GM12892 (cell line): ENCODE data around the gene MAB21L3.

Experiments
- DNase-seq: peaks from one replicate; pipeline ENCODE4 v3.0.0; 2011; ENCODE audit not compliant: insufficient read length
- FAIRE-seq: peaks from 2 replicates; lab custom pipeline; 2011; peaks lifted over from hg19 to GRCh38; lab: Jason Lieb, UNC
- POLR2A ChIP-seq: IDR thresholded peaks from 2 replicates; pipeline ENCODE4 v1.6.1; 2011; ENCODE audit warnings: low read depth, low read length, control low read depth
- POLR2AphosphoS5 ChIP-seq: IDR thresholded peaks from 2 replicates; pipeline ENCODE4 v1.6.1; 2011; ENCODE audit warnings: low read depth, low read length, control low read depth
- TAF1 ChIP-seq: IDR thresholded peaks from 2 replicates; pipeline ENCODE4 v1.6.1; 2011; ENCODE audit warnings: low read depth, mild to moderate bottlenecking, control low read depth, low read length, borderline replicate concordance

MAB21L3 gene

DNA sequence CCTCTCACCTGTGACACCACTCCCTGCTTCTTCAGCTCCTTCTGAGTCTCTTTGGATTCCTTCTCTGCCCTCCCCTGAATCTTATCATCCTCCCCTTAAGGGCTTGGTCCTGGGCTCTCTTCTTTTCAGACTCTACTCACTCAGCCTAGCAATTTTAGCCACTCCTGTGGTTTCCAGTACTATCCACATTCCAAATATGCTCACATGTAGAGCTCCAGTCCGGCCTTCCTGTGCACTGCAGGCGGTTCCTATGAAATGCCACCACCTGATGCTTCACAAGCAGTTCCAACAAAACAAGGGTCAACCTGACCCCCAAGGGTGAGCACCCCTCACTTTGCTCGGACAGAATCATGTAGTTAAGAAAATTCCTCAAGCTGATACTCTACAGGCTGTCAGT lies 35.9 kb downstream of the MAB21L3 start:
- DNase-seq (no peak), FAIRE-seq (no peak)
- TF ChIP-seq POLR2AphosphoS5 = no peak
- TF ChIP-seq POLR2A = no peak
- TF ChIP-seq TAF1 = no peak

DNA sequence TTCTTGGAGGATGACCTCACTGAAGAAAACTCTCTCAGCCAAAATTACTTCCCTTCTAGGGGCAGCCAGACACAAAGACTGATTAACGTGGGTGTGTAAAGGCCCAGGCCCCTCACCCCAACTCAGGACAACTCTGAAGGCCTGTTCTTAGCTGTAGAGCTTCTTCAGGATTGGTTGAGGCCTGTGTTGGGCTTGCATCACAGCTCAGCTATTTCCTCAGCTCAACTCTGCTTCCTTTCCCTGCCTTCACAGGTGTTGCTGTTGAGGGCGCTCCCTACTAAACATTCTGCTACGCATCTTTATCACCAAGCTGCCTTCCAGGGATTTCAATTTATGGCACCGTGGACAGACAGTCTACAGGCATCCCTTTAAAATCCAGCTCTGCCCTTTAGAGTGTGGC lies 36.8 kb downstream of the MAB21L3 start:
- no peak for DNase-seq
- TF ChIP-seq TAF1 (no peak), POLR2A (no peak), POLR2AphosphoS5 (no peak)
- no peak for FAIRE-seq

DNA sequence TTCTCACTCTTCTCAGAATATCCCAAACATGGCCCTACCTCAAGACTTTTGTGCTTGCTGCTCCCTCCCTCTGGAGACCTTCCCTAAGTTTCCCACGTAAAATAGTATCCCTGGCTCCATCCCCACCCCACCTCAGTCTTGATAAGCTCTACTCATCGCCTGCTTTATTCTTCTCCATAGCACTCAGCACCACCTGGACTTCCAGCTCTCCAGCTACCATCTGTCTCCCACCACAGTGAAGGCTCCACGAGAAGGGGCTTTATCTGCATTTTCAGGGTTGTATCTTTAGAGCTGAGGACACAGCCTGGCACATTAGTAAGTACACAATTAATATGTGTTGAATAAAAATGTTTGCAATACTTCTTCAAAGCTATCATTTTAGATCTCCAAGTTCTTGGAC lies 37.8 kb downstream of the MAB21L3 start:
- TF ChIP-seq POLR2A (no peak), TAF1 (no peak), POLR2AphosphoS5 (no peak)
- DNase-seq = no peak

DNA sequence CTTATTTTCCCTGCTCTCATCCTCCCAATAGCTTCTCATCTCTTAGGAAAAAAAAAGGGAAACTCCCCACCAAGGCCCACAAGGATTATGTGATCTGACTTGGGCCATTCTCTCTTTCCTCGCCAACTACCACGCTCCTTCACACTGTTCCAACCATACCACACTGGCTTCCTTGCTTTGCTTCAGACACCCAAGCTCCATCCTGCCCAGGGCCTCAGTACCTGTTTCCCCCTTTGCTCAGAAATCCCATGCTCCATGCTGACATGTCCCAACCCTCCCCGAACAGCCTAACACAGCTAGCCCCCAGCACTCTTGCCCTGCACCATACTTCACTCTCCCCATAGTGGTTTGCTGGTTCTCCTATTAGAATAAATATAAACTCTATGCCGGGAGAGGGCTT lies 39.2 kb downstream of the MAB21L3 start:
- TF ChIP-seq TAF1 (no peak), POLR2AphosphoS5 (no peak), POLR2A (no peak)

More for the DNA sequence above, 37.8 kb downstream of the MAB21L3 start:
- FAIRE-seq = no peak

DNA sequence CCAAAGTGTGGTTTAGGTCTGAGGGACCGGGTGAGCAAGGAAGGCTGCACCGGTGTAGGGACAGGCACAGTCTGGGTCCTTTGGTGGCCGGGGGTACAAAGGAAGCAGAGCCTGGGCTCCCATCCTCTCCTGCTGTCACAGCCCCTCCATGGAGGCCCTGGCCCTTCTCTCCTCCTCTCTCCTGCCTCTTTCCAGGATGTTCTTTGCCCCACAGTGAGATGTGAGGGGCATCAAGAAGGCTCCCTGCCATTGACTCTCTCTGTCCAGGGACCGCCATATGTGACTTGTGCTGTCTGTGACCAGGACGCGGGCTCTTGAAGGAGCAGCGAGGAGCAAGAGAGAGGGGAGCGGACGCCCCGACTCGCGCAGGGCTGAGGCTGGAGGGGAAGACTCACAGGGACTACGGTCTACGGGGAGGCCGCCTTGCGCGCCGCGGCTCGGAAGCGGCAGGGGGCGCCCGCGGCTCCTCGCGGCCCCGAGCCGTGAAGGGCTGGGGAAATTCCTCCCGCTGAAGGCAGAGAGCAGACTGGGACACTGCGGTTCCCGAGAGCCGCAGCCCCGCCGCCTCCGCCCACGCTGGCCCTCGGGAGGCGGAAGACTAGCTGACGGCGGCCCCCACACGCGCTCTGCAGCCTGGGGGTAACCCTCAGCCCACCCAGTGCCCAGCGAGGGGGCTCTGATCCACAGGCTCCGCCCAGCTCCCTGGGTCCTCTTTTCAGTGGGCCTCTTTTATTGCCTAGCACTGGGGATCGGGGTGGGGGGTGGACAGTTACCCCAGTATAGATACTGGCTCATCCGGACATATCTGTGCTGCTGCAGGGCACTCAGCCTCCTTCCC lies 40.8 kb downstream of the MAB21L3 start:
- FAIRE-seq (peak; percentile 86), DNase-seq (peak; percentile 81)
- TF ChIP-seq TAF1 (no peak), POLR2AphosphoS5 (no peak)

More for the DNA sequence above, 39.2 kb downstream of the MAB21L3 start:
- DNase-seq = no peak
- FAIRE-seq = no peak

DNA sequence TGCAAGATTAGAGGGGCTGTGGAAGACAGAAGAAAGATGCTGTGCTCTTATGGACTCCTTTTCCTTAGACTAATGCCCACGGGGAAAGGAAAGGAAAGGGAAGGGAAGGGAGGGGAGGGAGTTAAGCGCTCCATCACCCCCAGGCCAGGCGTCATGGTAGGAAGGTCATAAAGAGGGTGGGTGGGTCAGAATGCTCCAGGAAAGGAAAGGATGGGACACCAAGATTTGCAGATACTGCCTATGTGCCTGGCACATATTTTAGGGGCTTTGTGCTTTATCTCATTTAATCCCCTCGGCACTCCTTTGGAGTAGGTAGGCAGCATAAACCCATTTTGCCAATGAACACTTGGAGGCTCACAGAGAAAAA lies 41.4 kb downstream of the MAB21L3 start:
- DNase-seq (no peak), FAIRE-seq (no peak)
- no peak for TF ChIP-seq POLR2A
- TF ChIP-seq POLR2AphosphoS5 = no peak
- no peak for TF ChIP-seq TAF1

DNA sequence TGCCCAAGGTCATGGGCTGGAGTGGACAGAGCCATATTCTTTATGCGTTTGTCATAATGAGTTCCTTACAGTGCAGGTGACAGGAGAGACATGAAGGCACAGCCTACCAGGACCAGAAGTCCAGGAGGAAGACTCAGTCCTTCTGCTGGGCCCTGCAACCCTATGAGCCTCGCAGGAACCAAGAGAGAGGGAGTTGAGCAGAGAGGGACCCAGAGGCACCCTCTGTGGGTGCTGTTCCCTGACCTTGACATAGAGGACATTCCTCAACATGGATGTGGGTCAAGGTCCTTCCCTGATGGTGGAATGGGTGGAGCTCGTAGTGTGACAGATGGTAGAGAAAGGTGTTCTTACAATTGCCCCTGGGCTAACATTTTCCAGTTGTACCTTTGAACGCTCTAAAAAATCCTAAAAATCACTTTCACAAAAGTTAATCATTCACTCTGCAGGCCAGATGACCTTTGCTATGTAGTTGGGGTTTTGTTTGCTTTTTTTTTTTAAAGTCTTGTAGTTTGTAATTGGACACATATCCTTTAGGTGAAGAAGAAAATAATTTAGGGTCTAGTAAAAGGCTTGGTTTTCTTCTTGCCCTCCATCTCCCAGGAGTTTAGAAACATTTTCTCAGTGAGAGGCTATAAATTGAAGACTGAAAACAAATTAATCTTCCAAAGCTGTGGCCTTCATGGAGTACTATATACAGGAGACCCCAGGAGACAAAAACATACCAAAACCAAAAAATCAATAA lies 41.9 kb downstream of the MAB21L3 start:
- FAIRE-seq (no peak), DNase-seq (no peak)
- TF ChIP-seq POLR2A (no peak), POLR2AphosphoS5 (no peak), TAF1 (no peak)

DNA sequence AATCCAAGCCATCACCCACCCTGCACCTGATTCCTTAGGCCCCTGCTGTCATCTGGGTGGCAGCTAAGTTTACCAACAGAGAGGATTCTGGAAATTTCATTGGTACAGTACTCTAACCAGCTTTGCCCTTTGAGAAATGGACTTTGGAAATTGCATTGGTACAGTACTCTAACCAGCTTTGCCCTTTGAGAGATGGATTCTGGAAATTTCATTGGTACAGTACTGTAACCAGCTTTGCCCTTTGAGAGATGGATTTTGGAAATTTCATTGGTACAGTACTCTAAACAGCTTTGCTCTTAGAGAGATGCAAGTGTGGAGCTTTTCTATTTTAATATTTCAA lies 42.5 kb downstream of the MAB21L3 start:
- DNase-seq = no peak
- TF ChIP-seq TAF1 (no peak), POLR2A (no peak), POLR2AphosphoS5 (no peak)
- no peak for FAIRE-seq

DNA sequence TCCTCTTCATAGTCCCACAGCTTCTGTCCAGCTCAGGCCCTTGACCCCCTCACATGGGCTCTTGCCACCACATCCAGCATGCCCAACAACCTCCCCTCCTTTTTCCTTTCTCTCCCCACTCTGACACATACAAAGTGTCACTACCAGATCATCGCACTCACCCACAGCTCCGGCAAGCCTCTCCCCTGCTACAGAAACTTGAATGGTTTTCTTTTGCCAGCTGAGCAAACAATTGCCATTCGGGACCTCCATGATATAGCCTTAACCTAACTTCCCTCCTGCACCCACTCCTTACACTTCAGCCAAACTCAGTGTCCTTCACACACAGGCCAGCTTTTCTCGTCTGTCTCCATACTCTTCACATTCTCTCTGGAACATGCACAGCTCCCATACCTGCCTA lies 43.3 kb downstream of the MAB21L3 start:
- DNase-seq (no peak), FAIRE-seq (no peak)
- TF ChIP-seq POLR2AphosphoS5 (no peak), POLR2A (no peak), TAF1 (no peak)

DNA sequence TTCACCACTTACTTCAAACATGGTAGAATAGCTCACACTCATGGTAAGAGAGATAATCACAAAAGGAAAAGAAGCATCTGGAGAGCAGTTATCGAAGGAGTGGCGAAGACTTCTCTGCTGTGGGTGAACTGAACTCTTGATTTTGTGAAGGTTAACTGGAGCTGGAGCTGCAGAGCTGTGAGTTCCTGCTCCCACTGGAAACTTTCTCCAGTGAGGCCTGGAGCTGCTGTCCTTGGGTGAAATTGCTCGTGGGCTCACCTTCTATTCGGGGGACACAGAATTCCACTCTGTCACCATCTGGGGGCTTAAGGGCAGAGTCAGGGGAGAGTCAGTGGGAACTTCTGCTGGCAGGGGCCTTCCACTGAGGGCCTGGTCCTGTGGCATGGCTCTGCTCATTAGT lies 45.9 kb downstream of the MAB21L3 start:
- FAIRE-seq (no peak), DNase-seq (no peak)
- TF ChIP-seq POLR2A (no peak), POLR2AphosphoS5 (no peak), TAF1 (no peak)

DNA sequence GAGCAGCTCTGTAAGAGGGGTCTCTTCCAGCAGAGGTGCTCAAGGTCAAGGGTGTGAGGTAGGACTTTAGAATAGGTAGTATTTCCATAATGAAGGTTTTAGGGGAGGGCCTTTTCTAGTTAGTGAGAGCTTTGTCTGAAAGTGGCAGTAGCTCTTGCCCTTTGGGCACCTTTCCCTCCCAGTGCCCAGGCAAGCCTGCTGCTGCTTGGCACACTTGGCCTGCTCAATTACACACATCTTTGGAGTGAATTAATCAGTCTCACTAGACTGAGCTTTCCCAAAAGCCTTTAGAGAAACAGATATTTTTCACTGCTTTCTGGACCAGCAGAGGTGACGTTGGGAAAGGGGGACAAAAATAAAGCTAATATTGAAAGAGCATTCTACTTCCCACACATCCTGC lies 48.0 kb downstream of the MAB21L3 start:
- no peak for TF ChIP-seq POLR2A
- no peak for TF ChIP-seq POLR2AphosphoS5
- no peak for TF ChIP-seq TAF1
- DNase-seq = no peak
- no peak for FAIRE-seq

DNA sequence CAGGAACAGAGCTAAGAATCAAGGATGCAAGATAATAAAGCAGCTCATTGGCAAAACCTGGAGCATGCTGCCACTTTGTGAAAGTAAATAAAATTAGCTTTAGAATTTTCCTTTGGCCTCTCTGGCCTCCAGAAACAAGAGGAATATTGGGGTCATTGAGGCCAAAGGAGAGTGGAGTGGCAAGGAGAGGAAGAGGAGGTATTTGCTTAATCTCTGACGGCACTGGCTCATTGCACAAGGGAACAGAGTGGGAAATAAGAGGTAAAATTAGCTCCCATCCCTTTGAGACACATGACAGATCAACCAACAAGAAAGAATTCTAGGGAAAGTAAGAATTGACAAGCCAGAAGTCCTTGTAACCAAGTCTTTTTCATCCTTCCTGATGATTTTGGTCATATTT lies 48.4 kb downstream of the MAB21L3 start:
- DNase-seq = no peak
- no peak for TF ChIP-seq POLR2AphosphoS5
- TF ChIP-seq TAF1 = no peak
- TF ChIP-seq POLR2A = no peak
- no peak for FAIRE-seq
